HepG2 (cell line): ENCODE data around the gene MNAT1. TPM values are rescaled to one million over a fixed set of nuclear protein-coding genes. Genes with fewer than 3 reads are reported as not detected.

Experiments used
- ATAC-seq: fragments of 200-7000 bp; cut with Tn5 transposase; 3 replicates; pipeline ENCODE4 v1.9.1; 2020; ENCODE audit warnings: mild to moderate bottlenecking, moderate library complexity
- BruUV-seq: library from RNA; stranded (reverse); fragments of 400-500 nt; replicated peaks from 2 replicates; lab custom pipeline; 2021; lab: Mats Ljungman, UMichigan
- CTCF ChIA-PET: fragments of 300-600 bp; formaldehyde crosslinking; extraction: SDS; loops from one replicate; lab custom pipeline; 2021; ENCODE audit warnings: low total read pairs, inconsistent platforms, low intra/inter-chr PET ratio; lab: Yijun Ruan, JAX
- POLR2A ChIA-PET: fragments of 350-600 bp; sonication (Branson Sonifier 250); formaldehyde crosslinking; loops from one replicate; lab custom pipeline; 2020; ENCODE audit warnings: antibody characterized with exemption, inconsistent platforms; lab: Yijun Ruan, JAX
- DNase-seq: peaks from one replicate; pipeline ENCODE4 v3.0.0-alpha.2; 2015; ENCODE audit warnings: low spot score
- FAIRE-seq: peaks from 3 replicates; lab custom pipeline; 2011; peaks lifted over from hg19 to GRCh38; lab: Jason Lieb, UNC
- H2AFZ ChIP-seq: one replicate; pipeline ENCODE4 v1.6.1; 2011; ENCODE audit warnings: low read length, inconsistent platforms
- H3K27ac ChIP-seq: fragments of 300-600 bp; 3 replicates; pipeline ENCODE4 v1.8.0; 2011; ENCODE audit warnings: mixed run types, mild to moderate bottlenecking, mixed read lengths, low read length, inconsistent platforms; ENCODE audit not compliant: insufficient read depth; ENCODE audit errors: extremely low read length
- H3K27me3 ChIP-seq, 2 experiments: fragments of 200-600 bp in 1 of 2; 2 replicates in 1 of 2; 3 replicates in 1 of 2; pipeline versions ENCODE4 v1.6.0 to v1.8.0; 2011; ENCODE audit warnings: low read length in 2 of 2, mild to moderate bottlenecking in 2 of 2, moderate library complexity in 2 of 2, inconsistent platforms in 1 of 2; ENCODE audit not compliant: insufficient read depth in 2 of 2, control insufficient read depth in 1 of 2
- H3K36me3 ChIP-seq, 2 experiments: fragments of 200-600 bp in 1 of 2; replicated peaks in 1 of 2; 2 replicates in 1 of 2; 3 replicates in 1 of 2; pipeline versions ENCODE4 v1.5.1 to v1.8.0; 2011; ENCODE audit warnings: low read length in 2 of 2, inconsistent platforms in 1 of 2; ENCODE audit not compliant: insufficient read depth in 2 of 2, control insufficient read depth in 1 of 2
- H3K4me1 ChIP-seq: 2 replicates; pipeline ENCODE4 v1.5.1; 2012; ENCODE audit warnings: low read length, inconsistent platforms; ENCODE audit not compliant: insufficient read depth
- H3K4me2 ChIP-seq: 2 replicates; pipeline ENCODE4 v1.6.0; 2011; ENCODE audit warnings: low read depth, low read length, inconsistent platforms
- H3K4me3 ChIP-seq, 3 experiments: fragments of 200-600 bp in 1 of 3; sonication (generic), shearing (Covaris generic) in 1 of 3; replicated peaks in 1 of 3; 2 replicates each; pipeline ENCODE4 v1.5.1; 2011 to 2016; ENCODE audit warnings: low read length in 3 of 3, inconsistent platforms in 2 of 3, low read depth in 2 of 3, mild to moderate bottlenecking in 2 of 3, control low read depth in 1 of 3, mixed read lengths in 1 of 3; ENCODE audit not compliant: insufficient read depth in 1 of 3
- H3K79me2 ChIP-seq: one replicate; pipeline ENCODE4 v1.6.1; 2011; ENCODE audit warnings: low read length, inconsistent platforms; ENCODE audit not compliant: insufficient read depth
- H3K9ac ChIP-seq: 2 replicates; pipeline ENCODE4 v1.6.0; 2011; ENCODE audit warnings: mild to moderate bottlenecking, low read depth, low read length, inconsistent platforms; ENCODE audit not compliant: insufficient read depth
- H3K9me3 ChIP-seq: 2 replicates; pipeline ENCODE4 v1.5.1; 2012; ENCODE audit warnings: mild to moderate bottlenecking, low read length
- H4K20me1 ChIP-seq: 2 replicates; pipeline ENCODE4 v1.6.0; 2011; ENCODE audit warnings: inconsistent platforms, mild to moderate bottlenecking, low read length, moderate library complexity; ENCODE audit not compliant: insufficient read depth
- GABPA ChIP-seq, 2 experiments: IDR thresholded peaks; 2 replicates each; pipeline ENCODE4 v1.6.1; 2011 to 2016; ENCODE audit warnings: low read depth in 2 of 2, low read length in 1 of 2, missing biosample characterization in 1 of 2, missing genetic modification characterization in 1 of 2
- KLF13 ChIP-seq: sonication (generic); formaldehyde crosslinking; IDR thresholded peaks from 2 replicates; pipeline ENCODE4 v1.4.0; 2020; ENCODE audit warnings: mild to moderate bottlenecking, missing genetic modification reagents
- REXO4 ChIP-seq: sonication (generic); formaldehyde crosslinking; IDR thresholded peaks from 2 replicates; pipeline ENCODE4 v1.8.0; 2022; ENCODE audit warnings: missing genetic modification reagents, mild to moderate bottlenecking, borderline replicate concordance
- ZNF180 ChIP-seq: sonication (generic); formaldehyde crosslinking; IDR thresholded peaks from 2 replicates; pipeline ENCODE4 v1.4.0; 2020; ENCODE audit warnings: low read depth, missing genetic modification reagents, borderline replicate concordance
- ZNF441 ChIP-seq: sonication (generic); formaldehyde crosslinking; IDR thresholded peaks from 2 replicates; pipeline ENCODE4 v1.7.0; 2021; ENCODE audit warnings: missing genetic modification reagents, borderline replicate concordance
- ZNF772 ChIP-seq: sonication (generic); formaldehyde crosslinking; IDR thresholded peaks from 2 replicates; pipeline ENCODE4 v1.5.0; 2020; ENCODE audit warnings: mild to moderate bottlenecking, missing genetic modification reagents
- ZNF879 ChIP-seq: sonication (generic); formaldehyde crosslinking; IDR thresholded peaks from 2 replicates; pipeline ENCODE4 v1.8.1; 2023; ENCODE audit warnings: missing genetic modification reagents
- WGBS: methylation state at CpG from one replicate; pipeline ENCODE4 v1.1.6; 2017; ENCODE audit warnings: low lambda C conversion rate; 5-methylcytosine and 5-hydroxymethylcytosine counted together
- in situ Hi-C: cut with HindIII; loops from 2 replicates; pipeline ENCODE4 v1.10.0; 2017; ENCODE audit warnings: low pct_unique_long_range_greater_than_20kb; ENCODE audit not compliant: extremely low pct_ligation_motif_present
- intact Hi-C: fragments of 100-400 bp; cut with micrococcal nuclease; formaldehyde crosslinking; loops from one replicate; pipeline ENCODE4 v1.10.0; 2022; ENCODE audit not compliant: unreplicated experiment
- polyA plus RNA-seq, 8 experiments: library from polyadenylated mRNA; depleted of rRNA in 3 of 8; stranded (reverse) in 7 of 8; unstranded in 1 of 8; fragments of >200 nt; fragmentation: Illumina TruSeq in 4 of 8; extraction: Trizol in 4 of 8; gene quantifications; 2 replicates each; pipeline versions ENCODE4 v1.2.1 to v1.2.3, GENCODE V29; 2011 to 2016; ENCODE audit warnings: low read depth in 4 of 8, missing spikeins in 1 of 8, mixed read lengths in 1 of 8; ENCODE audit not compliant: insufficient read depth in 1 of 8
- total RNA-seq, 5 experiments: library from RNA; depleted of rRNA; stranded (reverse); fragments of >200 nt; fragmentation: Illumina TruSeq; extraction: Trizol; gene quantifications; 2 replicates each; pipeline ENCODE4 v1.2.3, GENCODE V29; 2016; ENCODE audit warnings: low read depth in 1 of 5
- TF ChIP-seq, protein P1 (sequence below): sonication (generic); formaldehyde crosslinking; IDR thresholded peaks from 2 replicates; pipeline ENCODE4 v1.5.1; 2020; ENCODE audit warnings: mild to moderate bottlenecking, moderate library complexity, missing genetic modification reagents
- TF ChIP-seq, protein P2 (sequence below): sonication (generic); formaldehyde crosslinking; conservative IDR thresholded peaks from 2 replicates; pipeline ENCODE4 v1.8.1; 2023; ENCODE audit warnings: missing genetic modification reagents
- TF ChIP-seq, protein P3 (sequence below): sonication (generic); formaldehyde crosslinking; IDR thresholded peaks from 2 replicates; pipeline ENCODE4 v1.5.0; 2020; ENCODE audit warnings: mild to moderate bottlenecking, low read depth, missing genetic modification reagents, borderline replicate concordance
- TF ChIP-seq, protein P4 (sequence below): sonication (generic); formaldehyde crosslinking; IDR thresholded peaks from 2 replicates; pipeline ENCODE4 v1.5.0; 2020; ENCODE audit warnings: missing genetic modification reagents, mild to moderate bottlenecking, borderline replicate concordance
- TF ChIP-seq, protein P5 (sequence below): sonication (generic); formaldehyde crosslinking; IDR thresholded peaks from 2 replicates; pipeline ENCODE4 v1.8.0; 2022; ENCODE audit warnings: low read depth, missing genetic modification reagents
- TF ChIP-seq, protein P6 (sequence below): sonication (generic); formaldehyde crosslinking; IDR thresholded peaks from 2 replicates; pipeline ENCODE4 v1.4.0; 2020; ENCODE audit warnings: mild to moderate bottlenecking, missing genetic modification reagents
- TF ChIP-seq, protein P7 (sequence below): sonication (generic); formaldehyde crosslinking; conservative IDR thresholded peaks from 2 replicates; pipeline ENCODE4 v1.4.0; 2020; ENCODE audit warnings: missing genetic modification reagents

Gene MNAT1
- total and polyA plus RNA-seq, 2 of the 13 experiments (the other 11 are each of a cell fraction or from before 2014, with no cell fraction given): 49.2 to 94.8 TPM

DNA sequence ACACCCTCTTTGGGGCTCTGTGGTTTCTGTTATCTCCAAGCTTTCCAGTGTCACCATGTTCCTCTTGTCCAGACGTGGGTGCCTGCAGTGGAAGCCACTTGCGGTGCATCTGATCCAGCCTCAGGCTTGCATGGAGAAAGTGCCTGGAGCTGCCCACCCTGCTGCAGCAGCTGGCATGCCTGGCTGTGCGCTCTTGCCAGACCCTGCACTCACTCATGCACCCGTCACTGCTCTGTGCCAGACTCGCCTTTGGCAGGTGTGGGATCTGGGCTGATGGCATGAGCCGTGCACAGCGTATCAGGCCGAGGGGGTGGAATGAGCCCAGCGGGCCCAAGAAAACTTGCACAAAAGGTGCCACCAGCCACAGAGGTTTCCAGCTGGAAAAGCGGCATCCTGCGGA is 105.1 kb downstream of the MNAT1 start:
- no peaks in the 10 kb centered on the region for H4K20me1 ChIP-seq
- FAIRE-seq: no peak
- ChIA-PET CTCF (no interaction called here), POLR2A (no interaction called here)
- no peak overlapping the region for H3K9ac ChIP-seq
- H2AFZ ChIP-seq: no peak overlapping the region
- no peaks in the 10 kb centered on the region for H3K79me2 ChIP-seq
- peaks cover 7 to 14% of the 10 kb centered on the region in 2 experiments; a peak in 3 of 5 replicates for H3K36me3 ChIP-seq
- H3K9me3 ChIP-seq: no peaks in the 10 kb centered on the region
- BruUV-seq: no TSS peak
- no peaks in the 10 kb centered on the region for H3K4me1 ChIP-seq
- H3K27me3 ChIP-seq: no peaks in the 10 kb centered on the region
- in situ Hi-C loops: no loop called here
- no peak for DNase-seq
- no peak overlapping the region for H3K4me2 ChIP-seq
- no peak overlapping the region for H3K4me3 ChIP-seq
- no peak for ATAC-seq
- intact Hi-C loops: no loop called here
- no peak overlapping the region for H3K27ac ChIP-seq
- 99% methylated on average over 11 of the region's 11 CpGs for WGBS
- TF ChIP-seq, protein P1, sequence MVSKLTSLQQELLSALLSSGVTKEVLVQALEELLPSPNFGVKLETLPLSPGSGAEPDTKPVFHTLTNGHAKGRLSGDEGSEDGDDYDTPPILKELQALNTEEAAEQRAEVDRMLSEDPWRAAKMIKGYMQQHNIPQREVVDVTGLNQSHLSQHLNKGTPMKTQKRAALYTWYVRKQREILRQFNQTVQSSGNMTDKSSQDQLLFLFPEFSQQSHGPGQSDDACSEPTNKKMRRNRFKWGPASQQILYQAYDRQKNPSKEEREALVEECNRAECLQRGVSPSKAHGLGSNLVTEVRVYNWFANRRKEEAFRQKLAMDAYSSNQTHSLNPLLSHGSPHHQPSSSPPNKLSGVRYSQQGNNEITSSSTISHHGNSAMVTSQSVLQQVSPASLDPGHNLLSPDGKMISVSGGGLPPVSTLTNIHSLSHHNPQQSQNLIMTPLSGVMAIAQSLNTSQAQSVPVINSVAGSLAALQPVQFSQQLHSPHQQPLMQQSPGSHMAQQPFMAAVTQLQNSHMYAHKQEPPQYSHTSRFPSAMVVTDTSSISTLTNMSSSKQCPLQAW (CRISPR knock-in tag): no peak
- TF ChIP-seq REXO4 (CRISPR knock-in tag): no peak
- TF ChIP-seq, protein P2, sequence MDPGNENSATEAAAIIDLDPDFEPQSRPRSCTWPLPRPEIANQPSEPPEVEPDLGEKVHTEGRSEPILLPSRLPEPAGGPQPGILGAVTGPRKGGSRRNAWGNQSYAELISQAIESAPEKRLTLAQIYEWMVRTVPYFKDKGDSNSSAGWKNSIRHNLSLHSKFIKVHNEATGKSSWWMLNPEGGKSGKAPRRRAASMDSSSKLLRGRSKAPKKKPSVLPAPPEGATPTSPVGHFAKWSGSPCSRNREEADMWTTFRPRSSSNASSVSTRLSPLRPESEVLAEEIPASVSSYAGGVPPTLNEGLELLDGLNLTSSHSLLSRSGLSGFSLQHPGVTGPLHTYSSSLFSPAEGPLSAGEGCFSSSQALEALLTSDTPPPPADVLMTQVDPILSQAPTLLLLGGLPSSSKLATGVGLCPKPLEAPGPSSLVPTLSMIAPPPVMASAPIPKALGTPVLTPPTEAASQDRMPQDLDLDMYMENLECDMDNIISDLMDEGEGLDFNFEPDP (CRISPR knock-in tag): no peak
- TF ChIP-seq, protein P3, sequence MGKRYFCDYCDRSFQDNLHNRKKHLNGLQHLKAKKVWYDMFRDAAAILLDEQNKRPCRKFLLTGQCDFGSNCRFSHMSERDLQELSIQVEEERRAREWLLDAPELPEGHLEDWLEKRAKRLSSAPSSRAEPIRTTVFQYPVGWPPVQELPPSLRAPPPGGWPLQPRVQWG (CRISPR knock-in tag): no peak
- TF ChIP-seq, protein P4, sequence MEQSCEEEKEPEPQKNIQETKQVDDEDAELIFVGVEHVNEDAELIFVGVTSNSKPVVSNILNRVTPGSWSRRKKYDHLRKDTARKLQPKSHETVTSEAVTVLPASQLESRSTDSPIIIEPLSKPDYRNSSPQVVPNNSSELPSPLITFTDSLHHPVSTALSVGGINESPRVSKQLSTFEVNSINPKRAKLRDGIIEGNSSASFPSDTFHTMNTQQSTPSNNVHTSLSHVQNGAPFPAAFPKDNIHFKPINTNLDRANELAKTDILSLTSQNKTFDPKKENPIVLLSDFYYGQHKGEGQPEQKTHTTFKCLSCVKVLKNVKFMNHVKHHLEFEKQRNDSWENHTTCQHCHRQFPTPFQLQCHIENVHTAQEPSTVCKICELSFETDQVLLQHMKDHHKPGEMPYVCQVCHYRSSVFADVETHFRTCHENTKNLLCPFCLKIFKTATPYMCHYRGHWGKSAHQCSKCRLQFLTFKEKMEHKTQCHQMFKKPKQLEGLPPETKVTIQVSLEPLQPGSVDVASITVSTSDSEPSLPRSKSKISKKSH: no peak
- TF ChIP-seq ZNF772: no peak
- TF ChIP-seq, protein P5, sequence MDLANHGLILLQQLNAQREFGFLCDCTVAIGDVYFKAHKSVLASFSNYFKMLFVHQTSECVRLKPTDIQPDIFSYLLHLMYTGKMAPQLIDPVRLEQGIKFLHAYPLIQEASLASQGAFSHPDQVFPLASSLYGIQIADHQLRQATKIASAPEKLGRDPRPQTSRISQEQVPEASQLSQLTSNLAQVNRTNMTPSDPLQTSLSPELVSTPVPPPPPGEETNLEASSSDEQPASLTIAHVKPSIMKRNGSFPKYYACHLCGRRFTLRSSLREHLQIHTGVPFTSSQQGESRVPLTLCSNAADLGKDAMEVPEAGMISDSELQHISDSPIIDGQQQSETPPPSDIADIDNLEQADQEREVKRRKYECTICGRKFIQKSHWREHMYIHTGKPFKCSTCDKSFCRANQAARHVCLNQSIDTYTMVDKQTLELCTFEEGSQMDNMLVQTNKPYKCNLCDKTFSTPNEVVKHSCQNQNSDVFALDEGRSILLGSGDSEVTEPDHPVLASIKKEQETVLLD (CRISPR knock-in tag): no peak
- no peak for TF ChIP-seq KLF13 (CRISPR knock-in tag)
- TF ChIP-seq, protein P6, sequence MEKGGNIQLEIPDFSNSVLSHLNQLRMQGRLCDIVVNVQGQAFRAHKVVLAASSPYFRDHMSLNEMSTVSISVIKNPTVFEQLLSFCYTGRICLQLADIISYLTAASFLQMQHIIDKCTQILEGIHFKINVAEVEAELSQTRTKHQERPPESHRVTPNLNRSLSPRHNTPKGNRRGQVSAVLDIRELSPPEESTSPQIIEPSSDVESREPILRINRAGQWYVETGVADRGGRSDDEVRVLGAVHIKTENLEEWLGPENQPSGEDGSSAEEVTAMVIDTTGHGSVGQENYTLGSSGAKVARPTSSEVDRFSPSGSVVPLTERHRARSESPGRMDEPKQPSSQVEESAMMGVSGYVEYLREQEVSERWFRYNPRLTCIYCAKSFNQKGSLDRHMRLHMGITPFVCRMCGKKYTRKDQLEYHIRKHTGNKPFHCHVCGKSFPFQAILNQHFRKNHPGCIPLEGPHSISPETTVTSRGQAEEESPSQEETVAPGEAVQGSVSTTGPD (CRISPR knock-in tag): no peak
- TF ChIP-seq ZNF879 (CRISPR knock-in tag): no peak
- TF ChIP-seq, protein P7, sequence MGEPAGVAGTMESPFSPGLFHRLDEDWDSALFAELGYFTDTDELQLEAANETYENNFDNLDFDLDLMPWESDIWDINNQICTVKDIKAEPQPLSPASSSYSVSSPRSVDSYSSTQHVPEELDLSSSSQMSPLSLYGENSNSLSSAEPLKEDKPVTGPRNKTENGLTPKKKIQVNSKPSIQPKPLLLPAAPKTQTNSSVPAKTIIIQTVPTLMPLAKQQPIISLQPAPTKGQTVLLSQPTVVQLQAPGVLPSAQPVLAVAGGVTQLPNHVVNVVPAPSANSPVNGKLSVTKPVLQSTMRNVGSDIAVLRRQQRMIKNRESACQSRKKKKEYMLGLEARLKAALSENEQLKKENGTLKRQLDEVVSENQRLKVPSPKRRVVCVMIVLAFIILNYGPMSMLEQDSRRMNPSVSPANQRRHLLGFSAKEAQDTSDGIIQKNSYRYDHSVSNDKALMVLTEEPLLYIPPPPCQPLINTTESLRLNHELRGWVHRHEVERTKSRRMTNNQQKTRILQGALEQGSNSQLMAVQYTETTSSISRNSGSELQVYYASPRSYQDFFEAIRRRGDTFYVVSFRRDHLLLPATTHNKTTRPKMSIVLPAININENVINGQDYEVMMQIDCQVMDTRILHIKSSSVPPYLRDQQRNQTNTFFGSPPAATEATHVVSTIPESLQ (CRISPR knock-in tag): no peak
- TF ChIP-seq ZNF441 (CRISPR knock-in tag): no peak
- no peak for TF ChIP-seq ZNF180
- TF ChIP-seq GABPA (IDR thresholded peaks at IDR 0.05; ENCODE audit: low read depth, low read length): no peak
- TF ChIP-seq GABPA (CRISPR knock-in tag; IDR thresholded peaks at IDR 0.05; ENCODE audit: low read depth): no peak
